Gastrocnemius medialis (tissue), 4 donors: Measurements from ENCODE around the gene PAQR5. TPM values are rescaled to one million over a fixed set of nuclear protein-coding genes. Genes with fewer than 3 reads are reported as not detected.

Source experiments
- ATAC-seq, 2 donors: fragments of 150-250 bp; one replicate each; pipeline ENCODE4 v1.9.1; 2016
- DNase-seq, 2 donors: peaks; one replicate each; pipeline ENCODE4 v3.0.0-alpha.2; 2019
- H3K27ac ChIP-seq, 4 donors: fragments of 200-600 bp; sonication (generic); 1 replicate in 1 of 4; 2 replicates in 3 of 4; pipeline ENCODE4 v1.5.1; 2016 to 2018; ENCODE audit warnings: mild to moderate bottlenecking in 2 of 4, moderate library complexity in 1 of 4
- H3K27me3 ChIP-seq, 3 donors: fragments of 200-600 bp; sonication (generic) in 2 of 3; 1 replicate in 1 of 3; 2 replicates in 2 of 3; pipeline versions ENCODE4 v1.5.1 to v1.6.0; 2016 to 2019; ENCODE audit warnings: mild to moderate bottlenecking in 1 of 3, moderate library complexity in 1 of 3
- H3K36me3 ChIP-seq, 2 donors: fragments of 200-600 bp; sonication (generic) in 1 of 2; one replicate each; pipeline ENCODE4 v1.5.1; 2017 to 2018
- H3K4me1 ChIP-seq, 2 donors: fragments of 200-600 bp; sonication (generic) in 1 of 2; one replicate each; pipeline ENCODE4 v1.5.1; 2016 to 2017; ENCODE audit warnings: mild to moderate bottlenecking in 2 of 2
- H3K4me3 ChIP-seq, 4 donors: fragments of 200-600 bp; sonication (generic) in 3 of 4; 1 replicate in 1 of 4; 2 replicates in 3 of 4; pipeline ENCODE4 v1.5.1; 2016 to 2019; ENCODE audit warnings: mild to moderate bottlenecking in 2 of 4
- H3K9me3 ChIP-seq, 3 donors: fragments of 200-600 bp; sonication (generic) in 2 of 3; 1 replicate in 1 of 3; 2 replicates in 2 of 3; pipeline ENCODE4 v1.5.1; 2016 to 2019
- POLR2A ChIP-seq, 2 donors: fragments of 450-650 bp; IDR thresholded peaks; one replicate each; pipeline ENCODE4 v1.6.1; 2017; ENCODE audit warnings: antibody characterized with exemption in 2 of 2, mild to moderate bottlenecking in 2 of 2, moderate library complexity in 2 of 2
- in situ Hi-C, 4 donors: fragments of 200-750 bp; cut with MboI; loops; one replicate each; pipeline versions ENCODE4 v1.15.0 to v1.8.0; 2017; ENCODE audit warnings: low sequenced_read_pairs in 4 of 4
- intact Hi-C: fragments of 100-400 bp; cut with DNase I; formaldehyde crosslinking; loops from one replicate; pipeline ENCODE4 v1.15.1; 2023; ENCODE audit warnings: low total_unique reads
- total RNA-seq, 4 donors: library from RNA; depleted of rRNA; stranded (reverse); fragments of >200 nt; gene quantifications; one replicate each; pipeline versions ENCODE4 v1.1.0 to v1.2.3, GENCODE V29; 2016
- TF ChIP-seq, protein P1 (sequence below), 5 experiments: fragments of 450-650 bp in 3 of 5; fragments of 200-600 bp in 2 of 5; sonication (generic) in 2 of 5; IDR thresholded peaks in 4 of 5; conservative IDR thresholded peaks in 1 of 5; 1 replicate in 4 of 5; 2 replicates in 1 of 5; pipeline ENCODE4 v1.5.1; 2016 to 2019; ENCODE audit warnings: antibody characterized with exemption in 5 of 5, mild to moderate bottlenecking in 3 of 5, moderate library complexity in 3 of 5

The PAQR5 gene
- total RNA-seq, 4 donors from 2014 or later = 0.07 to 0.10 (median 0.10) TPM; not detected in 1

DNA sequence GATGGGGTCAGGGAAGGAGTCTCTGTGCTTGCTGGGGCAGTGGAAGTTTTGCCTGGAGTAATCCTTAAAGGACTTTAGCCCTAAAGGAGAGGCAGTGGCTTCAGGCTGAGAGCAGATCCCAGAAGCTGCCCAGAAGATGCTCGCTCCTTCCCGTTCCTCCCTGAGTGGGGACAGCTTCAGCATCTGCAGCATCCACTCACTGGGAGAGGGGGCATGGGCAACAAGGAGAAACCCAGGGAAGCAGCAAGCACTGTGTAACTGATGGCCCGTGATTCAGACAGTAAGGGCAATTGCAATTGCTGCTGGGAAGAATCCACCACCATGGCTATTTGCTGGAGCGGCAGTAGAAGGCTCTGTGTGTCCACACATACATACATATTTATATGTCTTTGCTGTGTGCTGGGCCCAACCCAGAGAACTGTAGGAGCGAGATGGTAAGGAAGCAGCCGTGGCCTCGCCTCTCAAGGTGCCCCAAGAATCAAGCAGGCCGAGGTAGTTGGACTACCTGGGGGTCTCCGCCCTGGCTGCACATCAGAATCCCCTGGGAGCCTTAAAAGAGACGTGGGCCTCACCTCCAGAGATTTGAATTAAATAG, 5.8 kb upstream of the PAQR5 start:
- Histone ChIP-seq H3K27ac (no peak overlapping the region), H3K36me3 (no peaks in the 10 kb centered on the region), H3K9me3 (no peaks in the 10 kb centered on the region), H3K27me3 (no peaks in the 10 kb centered on the region), H3K4me3 (no peak overlapping the region), H3K4me1 (no peaks in the 10 kb centered on the region)
- intact Hi-C loops = no loop called here
- no peak for TF ChIP-seq POLR2A (IDR thresholded peaks at IDR 0.05)
- TF ChIP-seq, protein P1, sequence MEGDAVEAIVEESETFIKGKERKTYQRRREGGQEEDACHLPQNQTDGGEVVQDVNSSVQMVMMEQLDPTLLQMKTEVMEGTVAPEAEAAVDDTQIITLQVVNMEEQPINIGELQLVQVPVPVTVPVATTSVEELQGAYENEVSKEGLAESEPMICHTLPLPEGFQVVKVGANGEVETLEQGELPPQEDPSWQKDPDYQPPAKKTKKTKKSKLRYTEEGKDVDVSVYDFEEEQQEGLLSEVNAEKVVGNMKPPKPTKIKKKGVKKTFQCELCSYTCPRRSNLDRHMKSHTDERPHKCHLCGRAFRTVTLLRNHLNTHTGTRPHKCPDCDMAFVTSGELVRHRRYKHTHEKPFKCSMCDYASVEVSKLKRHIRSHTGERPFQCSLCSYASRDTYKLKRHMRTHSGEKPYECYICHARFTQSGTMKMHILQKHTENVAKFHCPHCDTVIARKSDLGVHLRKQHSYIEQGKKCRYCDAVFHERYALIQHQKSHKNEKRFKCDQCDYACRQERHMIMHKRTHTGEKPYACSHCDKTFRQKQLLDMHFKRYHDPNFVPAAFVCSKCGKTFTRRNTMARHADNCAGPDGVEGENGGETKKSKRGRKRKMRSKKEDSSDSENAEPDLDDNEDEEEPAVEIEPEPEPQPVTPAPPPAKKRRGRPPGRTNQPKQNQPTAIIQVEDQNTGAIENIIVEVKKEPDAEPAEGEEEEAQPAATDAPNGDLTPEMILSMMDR (IDR thresholded peaks at IDR 0.05 in 4 of 5, conservative IDR thresholded peaks at IDR 0.05 in 1 of 5) = no peak
- DNase-seq (no peak), ATAC-seq (no peak)
- in situ Hi-C loops = no loop called here

DNA sequence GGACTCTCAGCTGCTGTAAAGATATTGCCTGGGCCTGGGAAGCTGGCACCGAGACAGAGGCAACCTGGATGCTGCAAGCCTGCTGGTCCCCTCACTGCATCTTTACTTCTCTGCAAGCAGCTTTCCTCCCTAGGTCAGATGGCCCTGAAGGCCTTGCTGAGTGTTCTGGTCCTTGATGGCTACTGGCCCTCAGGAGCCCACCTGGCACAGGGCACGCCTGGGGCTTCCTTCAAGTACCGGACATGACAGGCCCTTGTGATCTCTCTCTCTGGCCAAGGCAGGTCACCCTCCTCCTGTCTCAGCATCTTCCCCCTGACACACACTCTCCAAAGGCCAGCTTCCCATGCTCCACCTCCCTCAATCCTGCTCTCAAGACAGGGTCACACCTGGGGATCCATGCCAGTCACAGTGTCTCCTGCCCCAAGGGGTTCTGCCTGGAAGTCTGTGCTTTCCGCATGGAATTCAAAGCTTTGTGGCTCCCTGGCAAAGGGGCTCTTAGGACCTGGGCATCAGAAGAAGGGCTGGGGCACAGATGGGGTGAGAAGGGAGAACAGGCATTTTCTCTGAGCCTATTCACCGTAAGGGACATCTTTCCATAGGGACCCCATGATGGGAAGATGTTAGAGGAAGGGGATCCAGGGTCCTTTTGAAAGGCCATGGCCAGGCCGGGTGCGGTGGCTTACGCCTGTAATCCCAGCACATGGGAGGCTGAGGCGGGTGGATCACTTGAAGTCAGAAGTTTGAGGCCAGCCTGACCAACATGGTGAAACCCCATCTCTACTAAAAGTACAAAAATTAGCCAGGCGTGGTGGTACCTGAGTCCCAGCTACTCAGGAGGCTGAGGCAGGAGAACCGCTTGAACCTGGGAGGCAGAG, 4.7 kb upstream of the PAQR5 start:
- H3K4me1 ChIP-seq = no peaks in the 10 kb centered on the region
- DNase-seq (no peak), ATAC-seq (no peak)
- no peak for TF ChIP-seq POLR2A (IDR thresholded peaks at IDR 0.05)
- TF ChIP-seq, protein P1 (IDR thresholded peaks at IDR 0.05 in 4 of 5, conservative IDR thresholded peaks at IDR 0.05 in 1 of 5) = no peak
- no peak overlapping the region for H3K4me3 ChIP-seq
- no peaks in the 10 kb centered on the region for H3K36me3 ChIP-seq
- in situ Hi-C loops = no loop called here
- H3K9me3 ChIP-seq = no peaks in the 10 kb centered on the region
- intact Hi-C loops = no loop called here
- peaks cover under 1 to 2% (median 2%) of the 10 kb centered on the region in 3 donors for H3K27me3 ChIP-seq
- H3K27ac ChIP-seq = no peak overlapping the region

DNA sequence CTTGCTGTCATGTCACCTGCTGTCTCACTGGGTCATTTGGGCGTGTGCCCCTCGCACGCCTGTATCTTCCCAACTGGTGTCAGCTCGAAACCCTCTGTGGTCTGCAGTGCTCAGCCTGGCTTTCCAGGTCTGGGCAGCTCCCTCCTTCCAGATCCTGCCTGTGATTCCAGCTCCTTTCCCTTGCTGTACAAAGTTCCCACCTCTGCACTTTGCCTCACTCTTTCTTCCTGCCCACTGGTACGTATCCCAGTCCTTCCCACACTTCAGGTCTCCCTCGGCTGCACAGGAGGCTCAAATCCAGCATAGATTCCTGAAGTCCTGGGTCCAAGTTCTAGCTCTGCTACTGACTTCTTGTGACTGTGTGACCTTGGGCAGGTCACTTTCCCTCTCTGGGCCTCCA, 2.1 kb upstream of the PAQR5 start:
- intact Hi-C loops (no loop called here), in situ Hi-C loops (no loop called here)
- no peaks in the 10 kb centered on the region for H3K36me3 ChIP-seq
- peaks cover 14 to 24% (median 22%) of the 10 kb centered on the region in 3 donors for H3K27me3 ChIP-seq
- DNase-seq (no peak), ATAC-seq (no peak)
- no peaks in the 10 kb centered on the region for H3K9me3 ChIP-seq
- no peak overlapping the region for H3K27ac ChIP-seq
- H3K4me1 ChIP-seq = no peaks in the 10 kb centered on the region
- H3K4me3 ChIP-seq = no peak overlapping the region
- TF ChIP-seq POLR2A (IDR thresholded peaks at IDR 0.05) = no peak
- TF ChIP-seq, protein P1 (IDR thresholded peaks at IDR 0.05 in 4 of 5, conservative IDR thresholded peaks at IDR 0.05 in 1 of 5) = no peak

DNA sequence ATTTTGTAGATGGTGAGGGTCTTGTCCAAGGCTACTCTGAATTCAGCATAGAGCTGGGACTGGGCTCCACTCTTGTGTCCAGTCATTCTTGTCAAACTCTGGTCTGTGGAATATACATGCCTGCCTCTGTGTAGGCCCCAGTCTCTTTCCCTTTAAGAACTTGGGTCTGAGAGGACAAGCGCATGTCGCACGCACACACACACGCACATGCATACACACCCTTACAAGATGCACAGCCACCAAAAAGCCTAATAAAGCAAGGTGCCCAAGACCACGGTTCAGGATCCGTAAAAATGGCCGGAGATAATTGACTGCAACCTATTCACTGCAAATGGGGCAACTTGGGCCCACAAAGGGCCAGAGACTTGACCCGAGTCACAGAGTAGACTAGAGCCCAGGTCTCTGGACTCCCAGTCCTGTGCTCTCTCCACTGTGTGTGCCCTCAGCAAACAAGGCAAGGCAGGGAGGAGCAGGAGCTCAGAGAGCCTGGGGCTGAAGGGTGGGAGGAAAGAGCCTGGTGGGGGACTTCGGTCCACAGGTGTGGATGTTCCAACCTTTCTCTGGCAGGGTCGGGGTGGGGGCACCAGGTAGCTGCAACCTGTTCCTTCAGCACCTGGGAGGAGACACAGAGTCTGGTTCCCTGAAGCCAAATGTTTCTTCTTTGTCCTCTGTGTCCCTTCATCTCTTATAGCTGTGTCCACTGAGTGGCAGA, 914 bp upstream of the PAQR5 start:
- intact Hi-C loops (no loop called here), in situ Hi-C loops (no loop called here)
- Histone ChIP-seq H3K9me3 (no peaks in the 10 kb centered on the region), H3K27me3 (peaks cover 24 to 29% (median 24%) of the 10 kb centered on the region in 3 donors), H3K4me3 (no peak overlapping the region), H3K36me3 (no peaks in the 10 kb centered on the region), H3K27ac (no peak overlapping the region), H3K4me1 (no peaks in the 10 kb centered on the region)
- no peak for TF ChIP-seq POLR2A (IDR thresholded peaks at IDR 0.05)
- TF ChIP-seq, protein P1 (IDR thresholded peaks at IDR 0.05 in 4 of 5, conservative IDR thresholded peaks at IDR 0.05 in 1 of 5) = no peak
- DNase-seq (no peak), ATAC-seq (no peak)
